ENCODE data around the gene TBX18. TPM values are rescaled to one million over a fixed set of nuclear protein-coding genes. Genes with fewer than 3 reads are reported as not detected.

TBX18 gene
- total RNA-seq, 1 experiment from 2014 or later, result 0.42 TPM

GRCh38 chr6:84796343-84796742, 31.9 kb upstream of the TBX18 start:
- Mint-ChIP-seq H3K9me3 (ENCODE audit: unreplicated experiment) (peaks cover 7% of the 10 kb centered on the region), H3K36me3 (ENCODE audit: insufficient read depth, unreplicated experiment) (no peaks in the 10 kb centered on the region), H3K4me1 (ENCODE audit: insufficient read depth, unreplicated experiment) (peaks cover 13% of the 10 kb centered on the region), H3K4me3 (ENCODE audit: unreplicated experiment) (no peak overlapping the region), H3K27me3 (ENCODE audit: insufficient read depth, unreplicated experiment) (no peaks in the 10 kb centered on the region), H3K27ac (ENCODE audit: low read depth, unreplicated experiment) (no peak overlapping the region)
- DNase-seq (ENCODE audit: unreplicated experiment), result no peak
- TF ChIP-seq, protein P1, sequence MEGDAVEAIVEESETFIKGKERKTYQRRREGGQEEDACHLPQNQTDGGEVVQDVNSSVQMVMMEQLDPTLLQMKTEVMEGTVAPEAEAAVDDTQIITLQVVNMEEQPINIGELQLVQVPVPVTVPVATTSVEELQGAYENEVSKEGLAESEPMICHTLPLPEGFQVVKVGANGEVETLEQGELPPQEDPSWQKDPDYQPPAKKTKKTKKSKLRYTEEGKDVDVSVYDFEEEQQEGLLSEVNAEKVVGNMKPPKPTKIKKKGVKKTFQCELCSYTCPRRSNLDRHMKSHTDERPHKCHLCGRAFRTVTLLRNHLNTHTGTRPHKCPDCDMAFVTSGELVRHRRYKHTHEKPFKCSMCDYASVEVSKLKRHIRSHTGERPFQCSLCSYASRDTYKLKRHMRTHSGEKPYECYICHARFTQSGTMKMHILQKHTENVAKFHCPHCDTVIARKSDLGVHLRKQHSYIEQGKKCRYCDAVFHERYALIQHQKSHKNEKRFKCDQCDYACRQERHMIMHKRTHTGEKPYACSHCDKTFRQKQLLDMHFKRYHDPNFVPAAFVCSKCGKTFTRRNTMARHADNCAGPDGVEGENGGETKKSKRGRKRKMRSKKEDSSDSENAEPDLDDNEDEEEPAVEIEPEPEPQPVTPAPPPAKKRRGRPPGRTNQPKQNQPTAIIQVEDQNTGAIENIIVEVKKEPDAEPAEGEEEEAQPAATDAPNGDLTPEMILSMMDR (IDR thresholded peaks at IDR 0.05; ENCODE audit: unreplicated experiment), result no peak
- intact Hi-C loops (cut with micrococcal nuclease), result no loop called here
- CTCF ChIA-PET, result interaction anchor here (0.6 to 1.1 kb wide), 2 partner anchors 25 to 450 kb away, joined by 3 read pairs; no protein-coding TSS in a partner anchor
- POLR2A ChIA-PET, result interaction anchor here (0.6 to 1.9 kb wide), 2 partner anchors 19 to 148 kb away, joined by 3 to 5 read pairs; no protein-coding TSS in a partner anchor
- no TSS peak for BruUV-seq (replicated peaks)

GRCh38 chr6:84791927-84792326, 27.5 kb upstream of the TBX18 start:
- peaks cover 7% of the 10 kb centered on the region for H3K9me3 Mint-ChIP-seq (ENCODE audit: unreplicated experiment)
- no peaks in the 10 kb centered on the region for H3K36me3 Mint-ChIP-seq (ENCODE audit: insufficient read depth, unreplicated experiment)
- intact Hi-C loops (cut with micrococcal nuclease), result no loop called here
- H3K27ac Mint-ChIP-seq (ENCODE audit: low read depth, unreplicated experiment), result no peak overlapping the region
- no peaks in the 10 kb centered on the region for H3K27me3 Mint-ChIP-seq (ENCODE audit: insufficient read depth, unreplicated experiment)
- no TSS peak for BruUV-seq (replicated peaks)
- TF ChIP-seq, protein P1 (IDR thresholded peaks at IDR 0.05; ENCODE audit: unreplicated experiment), result no peak
- peaks cover 12% of the 10 kb centered on the region for H3K4me1 Mint-ChIP-seq (ENCODE audit: insufficient read depth, unreplicated experiment)
- no peak for DNase-seq (ENCODE audit: unreplicated experiment)
- CTCF ChIA-PET, result interaction anchor here (0.7 to 1.6 kb wide), 3 partner anchors 10 to 108 kb away, joined by 4 to 5 read pairs (median 4); no protein-coding TSS in a partner anchor
- H3K4me3 Mint-ChIP-seq (ENCODE audit: unreplicated experiment), result no peak overlapping the region
- POLR2A ChIA-PET, result interaction anchor here (0.6 to 0.8 kb wide), 2 partner anchors 10 to 67 kb away, joined by 3 read pairs; no protein-coding TSS in a partner anchor

DNA sequence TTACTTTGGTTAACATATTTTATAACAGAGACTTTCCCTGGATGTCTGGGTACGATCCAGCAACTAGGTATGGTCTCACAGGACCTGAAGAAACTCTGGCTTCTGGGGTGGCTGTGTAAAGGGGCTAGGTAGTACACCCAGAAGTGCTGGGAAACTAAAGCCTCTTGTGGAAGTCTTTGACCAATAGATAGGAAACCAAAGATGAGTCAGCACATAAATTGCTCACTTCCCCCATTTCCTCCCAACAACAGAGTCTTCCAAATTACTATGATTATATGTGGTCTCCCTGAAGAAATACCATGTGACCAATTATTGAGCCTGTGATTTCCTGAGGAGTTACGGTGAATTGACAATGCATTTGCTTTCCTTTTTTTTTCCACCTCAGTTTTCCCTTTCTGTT, 26.8 kb upstream of the TBX18 start:
- Mint-ChIP-seq H3K36me3 (ENCODE audit: insufficient read depth, unreplicated experiment) (no peaks in the 10 kb centered on the region), H3K4me1 (ENCODE audit: insufficient read depth, unreplicated experiment) (peaks cover 12% of the 10 kb centered on the region), H3K27me3 (ENCODE audit: insufficient read depth, unreplicated experiment) (no peaks in the 10 kb centered on the region), H3K4me3 (ENCODE audit: unreplicated experiment) (no peak overlapping the region), H3K27ac (ENCODE audit: low read depth, unreplicated experiment) (peak overlapping the region; percentile 1), H3K9me3 (ENCODE audit: unreplicated experiment) (peaks cover 2% of the 10 kb centered on the region)
- TF ChIP-seq, protein P1 (IDR thresholded peaks at IDR 0.05; ENCODE audit: unreplicated experiment), result no peak
- peak; percentile 59 for DNase-seq (ENCODE audit: unreplicated experiment)
- ChIA-PET CTCF (interaction anchor here (0.7 to 1.0 kb wide), 2 partner anchors 11 to 109 kb away, joined by 4 read pairs; no protein-coding TSS in a partner anchor), POLR2A (no interaction called here)
- BruUV-seq (replicated peaks), result no TSS peak
- intact Hi-C loops (cut with micrococcal nuclease), result no loop called here

- intact Hi-C loops (cut with micrococcal nuclease), result no loop called here
- Mint-ChIP-seq H3K27me3 (ENCODE audit: insufficient read depth, unreplicated experiment) (no peaks in the 10 kb centered on the region), H3K36me3 (ENCODE audit: insufficient read depth, unreplicated experiment) (no peaks in the 10 kb centered on the region), H3K4me3 (ENCODE audit: unreplicated experiment) (no peak overlapping the region), H3K9me3 (ENCODE audit: unreplicated experiment) (no peaks in the 10 kb centered on the region), H3K4me1 (ENCODE audit: insufficient read depth, unreplicated experiment) (peaks cover 22% of the 10 kb centered on the region), H3K27ac (ENCODE audit: low read depth, unreplicated experiment) (no peak overlapping the region)
- ChIA-PET CTCF (interaction anchor here (0.6 kb wide), 2 partner anchors 15 to 77 kb away, joined by 3 read pairs; no protein-coding TSS in a partner anchor), POLR2A (no interaction called here)
- BruUV-seq (replicated peaks), result no TSS peak
- TF ChIP-seq, protein P1 (IDR thresholded peaks at IDR 0.05; ENCODE audit: unreplicated experiment), result no peak
- no peak for DNase-seq (ENCODE audit: unreplicated experiment)
These were observed 24.8 kb upstream of the TBX18 start for GRCh38 chr6:84789170-84789569.

All from MCF 10A (cell line).